Heart left ventricle (tissue), 16 donors: ENCODE data around the gene NFILZ. TPM values are rescaled to one million over a fixed set of nuclear protein-coding genes. Genes with fewer than 3 reads are reported as not detected.

Experiments
- ATAC-seq, 4 donors: fragments of 200-7000 bp; cut with Tn5 transposase; one replicate each; pipeline ENCODE4 v1.9.1; 2020 to 2022; ENCODE audit warnings: moderate library complexity in 4 of 4, mild to moderate bottlenecking in 3 of 4, moderate number of reproducible peaks in 1 of 4
- DNase-seq, 5 donors: peaks; one replicate each; pipeline ENCODE4 v3.0.0-alpha.2; 2020
- H3K27ac ChIP-seq, 12 donors: fragments of 200-600 bp; sonication (generic) in 4 of 12; one replicate each; pipeline versions ENCODE4 v1.5.0 to v1.8.0; 2016 to 2022; ENCODE audit warnings: mild to moderate bottlenecking in 2 of 12
- H3K27me3 ChIP-seq, 9 donors: fragments of 200-600 bp; sonication (generic) in 2 of 9; one replicate each; pipeline versions ENCODE4 v1.5.1 to v1.8.0; 2016 to 2022; ENCODE audit warnings: mild to moderate bottlenecking in 3 of 9
- H3K36me3 ChIP-seq, 9 donors: fragments of 200-600 bp; sonication (generic) in 2 of 9; one replicate each; pipeline versions ENCODE4 v1.5.0 to v1.8.0; 2018 to 2022; ENCODE audit warnings: mild to moderate bottlenecking in 2 of 9
- H3K4me1 ChIP-seq, 12 donors: fragments of 200-600 bp; sonication (generic) in 4 of 12; one replicate each; pipeline versions ENCODE4 v1.5.0 to v1.8.0; 2016 to 2022; ENCODE audit warnings: mild to moderate bottlenecking in 3 of 12
- H3K4me3 ChIP-seq, 12 donors: fragments of 200-600 bp; sonication (generic) in 4 of 12; one replicate each; pipeline versions ENCODE4 v1.5.0 to v1.8.0; 2017 to 2022; ENCODE audit warnings: mild to moderate bottlenecking in 9 of 12, moderate library complexity in 4 of 12
- H3K9me3 ChIP-seq, 12 donors: fragments of 200-600 bp; sonication (generic) in 4 of 12; one replicate each; pipeline versions ENCODE4 v1.5.0 to v1.8.0; 2016 to 2022; ENCODE audit warnings: mild to moderate bottlenecking in 1 of 12
- POLR2A ChIP-seq, 2 donors: fragments of 450-650 bp; IDR thresholded peaks; one replicate each; pipeline ENCODE4 v1.6.1; 2017; ENCODE audit warnings: antibody characterized with exemption in 2 of 2, mild to moderate bottlenecking in 2 of 2, moderate library complexity in 2 of 2
- WGBS, 4 donors: extraction: QIAGEN DNeasy Blood & Tissue Kit in 2 of 4; methylation state at CpG; one replicate each; pipeline versions ENCODE4 v1.1.5 to v1.1.7; 2013 to 2018; 5-methylcytosine and 5-hydroxymethylcytosine counted together
- intact Hi-C, 10 donors: fragments of 100-400 bp; cut with DNase I; formaldehyde crosslinking; loops; one replicate each; pipeline versions ENCODE4 v1.11.1 to v1.14.2; 2022
- polyA plus RNA-seq, 2 donors: library from polyadenylated mRNA; stranded (reverse); fragments of 200-250 nt; gene quantifications; one replicate each; pipeline ENCODE4 v1.2.3, GENCODE V29; 2013
- total RNA-seq, 9 donors: library from RNA; depleted of rRNA in 2 of 9; stranded (reverse); fragments of >200 nt in 2 of 9; fragmentation: NEBNext Ultra II Directional in 3 of 9; extraction: Animal tissue kit (Norgen Biotek cat#: 25700) in 3 of 9; gene quantifications; one replicate each; pipeline versions ENCODE4 v1.1.0 to v1.2.4, GENCODE V29; 2016 to 2023
- TF ChIP-seq, protein P1 (sequence below), 12 donors: fragments of 200-600 bp; sonication (generic) in 4 of 12; IDR thresholded peaks; one replicate each; pipeline versions ENCODE4 v1.5.0 to v1.8.0; 2018 to 2022; ENCODE audit warnings: antibody characterized with exemption in 12 of 12, mild to moderate bottlenecking in 5 of 12
- donor health status: ischemic (EF 13 %, LVEDD 7.1; RV severe dilation, severe dysfunction).
- donor health status: healthy with polysubstance abuse.
- donor health status: DM: no; HTN: yes; CAD: no.
- donor health status: DM: no; HTN: no; CAD: no.
- donor health status: ischemic (EF 25% LVEDD 6.9; RV normal size, moderate dysfunction).
- donor health status: ischemic (EF 25% LVEDD 5.7; RV mildly dilated, moderate dysfunction).
- donor health status: healthy.
- donor health status: DM: yes; HTN: yes; CAD: no.
- donor health status: ischemic (EF 35%, LVEDD 5.7; RV mildly dilated, moderate dysfunction).
- donor health status: nonischemic (EF 11% LVEDD 7.7; RV severe dilation, severe dysfunction).
- donor health status: DM: yes; HTN: yes; CAD: no.
- donor health status: PGD.
- donor health status: ischemic (EF 29% LVEDD 5.4; RV normal size, mild dysfunction).
- donor health status: nonischemic (EF 23%, LVEDD 6.1; RV moderate dilation, normal function).

NFILZ gene
- total and polyA plus RNA-seq, 11 donors, result not detected

DNA sequence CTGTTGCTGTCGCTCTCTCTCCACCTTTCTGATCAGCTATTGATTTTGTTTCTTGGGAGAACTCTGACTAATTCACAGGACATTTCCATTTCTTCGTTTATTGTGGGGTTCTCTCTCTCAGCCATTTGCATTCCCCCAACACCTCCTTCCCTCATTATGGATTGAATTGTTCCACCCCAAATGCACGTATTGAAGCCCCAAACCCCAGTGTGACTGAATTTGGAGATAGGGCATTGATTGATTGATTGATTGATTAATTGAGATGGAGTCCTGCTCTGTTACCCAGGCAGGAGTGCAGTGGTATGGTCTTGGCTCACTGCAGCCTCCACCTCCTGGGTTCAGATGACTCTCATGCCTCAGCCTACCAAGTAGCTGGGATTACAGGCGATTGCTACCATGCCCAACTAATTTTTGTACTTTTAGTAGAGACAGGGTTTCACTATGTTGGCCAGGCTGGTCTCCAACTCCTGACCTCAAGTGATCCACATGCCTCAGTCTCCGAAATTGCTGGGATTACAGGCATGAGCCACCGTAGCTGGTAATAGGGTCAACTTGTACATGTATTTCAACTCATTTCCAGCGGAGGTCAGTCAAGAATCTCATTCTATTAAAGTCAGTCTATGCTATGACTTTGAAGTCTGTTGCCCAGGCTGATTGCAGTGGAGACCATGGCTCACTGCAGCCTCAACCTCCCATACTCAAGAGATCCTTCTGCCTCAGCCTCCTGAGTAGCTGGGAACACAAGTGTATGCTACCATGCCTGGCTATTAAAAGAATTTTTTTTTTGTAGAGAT is 13.6 kb downstream of the NFILZ start:
- intact Hi-C loops, result loop anchor here in 4 of 10 donors (2.0 to 10.0 kb wide), 3 partner anchors 59 to 63 kb away; no protein-coding TSS in a partner anchor
- H3K9me3 ChIP-seq, result peaks cover 0 to 14% (median 0%) of the 10 kb centered on the region in 12 donors
- peaks cover 0 to 19% (median 0%) of the 10 kb centered on the region in 9 donors for H3K27me3 ChIP-seq
- DNase-seq (no peak), ATAC-seq (no peak)
- TF ChIP-seq POLR2A (IDR thresholded peaks at IDR 0.05), result no peak
- TF ChIP-seq, protein P1, sequence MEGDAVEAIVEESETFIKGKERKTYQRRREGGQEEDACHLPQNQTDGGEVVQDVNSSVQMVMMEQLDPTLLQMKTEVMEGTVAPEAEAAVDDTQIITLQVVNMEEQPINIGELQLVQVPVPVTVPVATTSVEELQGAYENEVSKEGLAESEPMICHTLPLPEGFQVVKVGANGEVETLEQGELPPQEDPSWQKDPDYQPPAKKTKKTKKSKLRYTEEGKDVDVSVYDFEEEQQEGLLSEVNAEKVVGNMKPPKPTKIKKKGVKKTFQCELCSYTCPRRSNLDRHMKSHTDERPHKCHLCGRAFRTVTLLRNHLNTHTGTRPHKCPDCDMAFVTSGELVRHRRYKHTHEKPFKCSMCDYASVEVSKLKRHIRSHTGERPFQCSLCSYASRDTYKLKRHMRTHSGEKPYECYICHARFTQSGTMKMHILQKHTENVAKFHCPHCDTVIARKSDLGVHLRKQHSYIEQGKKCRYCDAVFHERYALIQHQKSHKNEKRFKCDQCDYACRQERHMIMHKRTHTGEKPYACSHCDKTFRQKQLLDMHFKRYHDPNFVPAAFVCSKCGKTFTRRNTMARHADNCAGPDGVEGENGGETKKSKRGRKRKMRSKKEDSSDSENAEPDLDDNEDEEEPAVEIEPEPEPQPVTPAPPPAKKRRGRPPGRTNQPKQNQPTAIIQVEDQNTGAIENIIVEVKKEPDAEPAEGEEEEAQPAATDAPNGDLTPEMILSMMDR (IDR thresholded peaks at IDR 0.05), result no peak
- WGBS, 4 donors, result 65 to 75% (median 67%) methylated on average over 7 of the region's 7 CpGs
- H3K36me3 ChIP-seq, result no peaks in the 10 kb centered on the region
- no peak overlapping the region for H3K27ac ChIP-seq
- no peak overlapping the region for H3K4me3 ChIP-seq
- peaks cover 0 to 37% (median 0%) of the 10 kb centered on the region in 12 donors for H3K4me1 ChIP-seq

DNA sequence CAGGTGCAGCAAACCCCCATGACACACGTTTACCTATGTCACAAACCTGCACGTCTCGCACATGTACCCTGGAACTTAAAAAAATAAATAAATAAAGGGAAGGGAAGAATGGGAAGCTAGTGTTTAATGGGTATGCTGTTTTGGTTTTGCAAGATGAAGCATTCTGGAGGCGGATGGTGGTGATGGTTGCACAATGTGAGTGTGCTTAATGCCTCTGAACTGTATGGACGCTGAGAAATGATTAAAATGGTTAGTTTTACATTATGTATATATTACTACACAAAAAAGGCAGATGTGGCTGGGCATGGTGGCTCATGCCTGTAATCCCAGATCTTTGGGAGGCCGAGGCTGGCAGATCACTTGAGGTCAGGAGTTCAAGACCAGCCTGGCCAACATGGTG is 17.8 kb downstream of the NFILZ start:
- Histone ChIP-seq H3K9me3 (no peaks in the 10 kb centered on the region), H3K27me3 (peaks cover 0 to 24% (median under 1%) of the 10 kb centered on the region in 9 donors), H3K4me1 (peaks cover 0 to 29% (median 0%) of the 10 kb centered on the region in 12 donors), H3K27ac (peak overlapping the region in 1 of 12 donors; percentile 35), H3K4me3 (no peak overlapping the region), H3K36me3 (no peaks in the 10 kb centered on the region)
- intact Hi-C loops, result loop anchor here in 2 of 10 donors (10.0 kb wide), 1 partner anchor 63 kb away; no protein-coding TSS in a partner anchor
- ATAC-seq (peak in 1 of 4 donors; percentile 61), DNase-seq (no peak)
- 77 to 83% (median 78%) methylated on average over 6 of the region's 6 CpGs for WGBS, 4 donors
- TF ChIP-seq POLR2A (IDR thresholded peaks at IDR 0.05), result no peak
- TF ChIP-seq, protein P1 (IDR thresholded peaks at IDR 0.05), result no peak

DNA sequence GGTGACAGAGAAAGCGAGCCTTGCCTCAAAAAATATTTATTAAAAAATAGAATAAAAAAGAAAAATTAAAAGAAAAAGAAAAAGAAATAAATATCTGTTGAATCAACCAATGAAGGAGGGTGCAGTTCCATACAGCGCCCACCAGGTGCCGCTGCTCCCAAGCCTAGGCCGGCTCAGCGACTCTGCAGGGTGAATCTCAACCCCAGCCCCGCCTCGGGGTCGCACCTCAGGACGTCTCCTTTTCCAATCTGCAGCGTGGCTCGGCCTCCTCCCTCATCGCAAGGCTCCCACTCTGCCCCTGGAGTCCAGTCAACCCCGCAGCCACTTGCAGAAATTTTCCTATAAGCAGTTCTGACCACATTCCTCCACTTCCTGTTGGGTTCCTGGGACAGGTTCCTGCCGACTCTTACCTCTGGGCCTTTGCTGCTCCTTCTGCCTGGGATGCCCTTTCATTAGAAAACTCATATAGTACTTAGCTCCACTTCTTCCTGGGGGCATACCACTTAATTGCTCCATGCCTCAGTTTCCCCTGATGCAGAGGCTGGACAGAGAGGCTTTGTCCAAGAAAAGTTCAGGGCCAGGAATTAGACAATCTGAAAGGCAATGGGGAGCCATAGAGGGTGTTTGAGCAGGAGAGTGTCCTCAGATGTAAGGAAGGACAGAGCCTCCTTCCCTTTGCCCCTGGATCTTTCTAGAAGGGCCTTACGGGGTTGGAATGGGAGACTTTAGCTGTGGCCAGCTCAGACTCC is 24.3 kb downstream of the NFILZ start:
- intact Hi-C loops, result loop anchor here (1.0 to 5.0 kb wide), 5 partner anchors 38 to 426 kb away; no protein-coding TSS in a partner anchor
- WGBS, 4 donors, result 4 to 7% (median 6%) methylated on average over 15 of the region's 15 CpGs

More for the DNA sequence above, 24.3 kb downstream of the NFILZ start:
- TF ChIP-seq POLR2A (IDR thresholded peaks at IDR 0.05), result no peak
- TF ChIP-seq, protein P1 (IDR thresholded peaks at IDR 0.05), result peak; percentile 92 to 99 (median 98)
- Histone ChIP-seq H3K36me3 (no peaks in the 10 kb centered on the region), H3K9me3 (no peaks in the 10 kb centered on the region), H3K27me3 (peaks cover 0 to 40% (median 6%) of the 10 kb centered on the region in 9 donors), H3K4me1 (peaks cover 0 to 22% (median 0%) of the 10 kb centered on the region in 12 donors), H3K27ac (no peak overlapping the region), H3K4me3 (peak overlapping the region in 4 of 12 donors; percentile 19 to 40 (median 36))
- ATAC-seq (peak; percentile 47 to 71 (median 64)), DNase-seq (peak in 4 of 5 donors; percentile 27 to 78 (median 56))
